OCI-LY3 (cell line): Measurements from ENCODE around the gene ARID3C.

ENCODE experiments used
- CTCF ChIP-seq: fragments of 200-600, 300-600 bp; sonication (generic); IDR thresholded peaks from 2 replicates; pipeline ENCODE4 v1.5.1; 2014; ENCODE audit warnings: antibody characterized with exemption, low read length, low read depth
- EZH2phosphoT487 ChIP-seq: fragments of 200-600 bp; shearing (Covaris generic); IDR thresholded peaks from 2 replicates; pipeline ENCODE4 v1.6.1; 2018; ENCODE audit warnings: antibody characterized with exemption, mixed run types, low read depth

GRCh38 chr9:34580358-34580757, 48.5 kb downstream of the ARID3C start:
- TF ChIP-seq CTCF (no peak), EZH2phosphoT487 (no peak)
